SH-SY5Y (cell line): ENCODE data around the gene ALOX12.

Experiments
- GATA2 ChIP-seq: IDR thresholded peaks from 2 replicates; pipeline ENCODE4 v1.6.1; 2011; ENCODE audit warnings: mild to moderate bottlenecking, low read depth, low read length
- GATA3 ChIP-seq: IDR thresholded peaks from 2 replicates; pipeline ENCODE4 v1.6.1; 2011; ENCODE audit warnings: low read depth, mild to moderate bottlenecking, low read length, moderate library complexity

DNA sequence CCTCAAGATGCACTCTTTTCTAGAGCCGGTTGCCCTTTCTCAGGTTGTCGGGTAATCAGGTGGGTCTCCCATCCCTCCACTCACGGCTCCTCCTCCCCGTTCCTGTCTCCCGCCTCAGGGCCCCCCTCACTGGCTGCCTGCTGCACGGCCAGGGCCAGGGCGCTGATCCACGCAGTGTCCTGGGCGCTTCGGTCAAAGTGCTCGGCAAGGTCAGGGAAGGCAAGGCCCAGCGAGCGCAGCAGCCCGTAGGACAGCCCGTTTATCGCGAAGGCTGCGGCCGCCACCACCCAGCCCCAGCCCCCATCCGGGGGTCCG, 47.3 kb downstream of the ALOX12 start:
- TF ChIP-seq GATA2, result no peak
- no peak for TF ChIP-seq GATA3
